DOHH2 (cell line): ENCODE results near the gene SPR.

Experiments used
- H3F3A ChIP-seq: fragments of 200-600 bp; sonication (generic), shearing (Covaris generic); 2 replicates; pipeline ENCODE4 v1.6.0; 2016; ENCODE audit warnings: antibody characterized with exemption, mild to moderate bottlenecking; ENCODE audit not compliant: control insufficient read depth, insufficient read depth
- H3K27ac ChIP-seq: fragments of 200-600 bp; sonication (generic); 2 replicates; pipeline ENCODE4 v1.5.1; 2014; ENCODE audit warnings: low read depth, mild to moderate bottlenecking, low read length, moderate library complexity
- H3K27me3 ChIP-seq: fragments of 200-600 bp; sonication (generic); 2 replicates; pipeline ENCODE4 v1.6.1; 2014; ENCODE audit warnings: mild to moderate bottlenecking, low read length, mixed read lengths; ENCODE audit not compliant: control insufficient read depth
- H3K36me3 ChIP-seq: fragments of 200-600 bp; sonication (generic); 2 replicates; pipeline ENCODE4 v1.6.1; 2014; ENCODE audit warnings: mild to moderate bottlenecking, low read length, moderate library complexity, mixed read lengths; ENCODE audit not compliant: control insufficient read depth
- H3K4me1 ChIP-seq: fragments of 200-600 bp; sonication (generic); 2 replicates; pipeline ENCODE4 v1.6.1; 2014; ENCODE audit warnings: mild to moderate bottlenecking, low read length, mixed read lengths; ENCODE audit not compliant: control insufficient read depth
- H3K4me2 ChIP-seq: fragments of 200-600 bp; sonication (generic); 2 replicates; pipeline ENCODE4 v1.6.0; 2014; ENCODE audit warnings: mild to moderate bottlenecking, low read length, moderate library complexity
- H3K4me3 ChIP-seq: fragments of 200-600 bp; sonication (generic); 2 replicates; pipeline ENCODE4 v1.5.1; 2014; ENCODE audit warnings: mild to moderate bottlenecking, low read length, mixed read lengths
- H3K79me2 ChIP-seq: fragments of 200-600 bp; sonication (generic); 2 replicates; pipeline ENCODE4 v1.6.1; 2014; ENCODE audit warnings: mild to moderate bottlenecking, low read length, mixed read lengths; ENCODE audit not compliant: control insufficient read depth
- H3K9me2 ChIP-seq: fragments of 200-600 bp; sonication (generic); replicated peaks from 2 replicates; pipeline ENCODE4 v1.6.1; 2014; ENCODE audit warnings: mild to moderate bottlenecking, low read length, mixed read lengths; ENCODE audit not compliant: control insufficient read depth
- H3K9me3 ChIP-seq: fragments of 200-600 bp; sonication (generic); 2 replicates; pipeline ENCODE4 v1.6.1; 2014; ENCODE audit warnings: antibody characterized with exemption, low read length, mixed read lengths; ENCODE audit not compliant: control insufficient read depth, insufficient read depth
- H4K20me1 ChIP-seq: fragments of 200-600 bp; sonication (generic); 2 replicates; pipeline ENCODE4 v1.6.0; 2014; ENCODE audit warnings: low read depth, mild to moderate bottlenecking, antibody characterized with exemption, low read length, moderate library complexity; ENCODE audit not compliant: control insufficient read depth, insufficient read depth
- CTCF ChIP-seq: fragments of 200-600 bp; sonication (generic); IDR thresholded peaks from one replicate; pipeline ENCODE4 v1.5.1; 2014; ENCODE audit warnings: antibody characterized with exemption, mild to moderate bottlenecking, low read depth, low read length; ENCODE audit not compliant: poor library complexity, severe bottlenecking
- EZH2phosphoT487 ChIP-seq: fragments of 200-600 bp; sonication (generic); IDR thresholded peaks from 2 replicates; pipeline ENCODE4 v1.6.1; 2017; ENCODE audit warnings: borderline replicate concordance, mild to moderate bottlenecking, antibody characterized with exemption, low read length, moderate library complexity, mixed read lengths

SPR gene

DNA sequence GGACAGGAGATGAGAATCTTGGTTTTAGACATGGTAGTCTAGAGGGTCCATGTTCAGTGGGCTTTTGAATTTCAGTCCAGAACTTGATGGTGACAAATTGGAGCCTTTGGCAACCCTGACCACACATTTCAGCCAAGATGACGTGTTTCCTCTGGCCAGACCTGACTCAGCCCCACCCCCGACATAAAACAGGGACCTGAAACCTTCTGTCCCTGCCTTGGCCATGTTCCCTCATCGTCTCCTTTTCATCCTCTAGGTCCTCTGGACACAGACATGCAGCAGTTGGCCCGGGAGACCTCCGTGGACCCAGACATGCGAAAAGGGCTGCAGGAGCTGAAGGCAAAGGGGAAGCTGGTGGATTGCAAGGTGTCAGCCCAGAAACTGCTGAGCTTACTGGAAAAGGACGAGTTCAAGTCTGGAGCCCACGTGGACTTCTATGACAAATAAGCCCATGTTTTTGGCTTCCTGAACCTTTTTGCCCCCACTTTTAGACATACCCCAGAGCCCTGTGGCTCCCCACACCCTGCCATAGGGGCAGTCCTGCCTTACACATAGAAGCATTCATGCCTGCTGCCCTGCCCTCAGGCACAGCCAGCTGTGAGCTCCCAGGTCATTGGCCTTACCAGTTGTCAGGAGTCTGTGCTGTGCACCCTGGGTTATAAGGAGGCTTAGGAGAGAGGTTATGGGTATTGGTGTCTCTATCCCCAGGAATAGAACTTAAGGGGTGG is 4.0 kb downstream of the SPR start:
- H3K4me1 ChIP-seq: peaks cover 7% of the 10 kb centered on the region; the same call in 1 of the 2 replicates
- no peak overlapping the region for H3K4me2 ChIP-seq
- no peak overlapping the region for H3K27ac ChIP-seq
- peaks cover 41% of the 10 kb centered on the region for H3K27me3 ChIP-seq
- no peaks in the 10 kb centered on the region for H3K9me3 ChIP-seq
- no peak overlapping the region for H3K4me3 ChIP-seq
- no peaks in the 10 kb centered on the region for H4K20me1 ChIP-seq
- TF ChIP-seq CTCF (no peak), EZH2phosphoT487 (no peak)
- no peaks in the 10 kb centered on the region for H3F3A ChIP-seq
- no peaks in the 10 kb centered on the region for H3K79me2 ChIP-seq
- no peaks in the 10 kb centered on the region for H3K36me3 ChIP-seq
- no peaks in the 10 kb centered on the region for H3K9me2 ChIP-seq

DNA sequence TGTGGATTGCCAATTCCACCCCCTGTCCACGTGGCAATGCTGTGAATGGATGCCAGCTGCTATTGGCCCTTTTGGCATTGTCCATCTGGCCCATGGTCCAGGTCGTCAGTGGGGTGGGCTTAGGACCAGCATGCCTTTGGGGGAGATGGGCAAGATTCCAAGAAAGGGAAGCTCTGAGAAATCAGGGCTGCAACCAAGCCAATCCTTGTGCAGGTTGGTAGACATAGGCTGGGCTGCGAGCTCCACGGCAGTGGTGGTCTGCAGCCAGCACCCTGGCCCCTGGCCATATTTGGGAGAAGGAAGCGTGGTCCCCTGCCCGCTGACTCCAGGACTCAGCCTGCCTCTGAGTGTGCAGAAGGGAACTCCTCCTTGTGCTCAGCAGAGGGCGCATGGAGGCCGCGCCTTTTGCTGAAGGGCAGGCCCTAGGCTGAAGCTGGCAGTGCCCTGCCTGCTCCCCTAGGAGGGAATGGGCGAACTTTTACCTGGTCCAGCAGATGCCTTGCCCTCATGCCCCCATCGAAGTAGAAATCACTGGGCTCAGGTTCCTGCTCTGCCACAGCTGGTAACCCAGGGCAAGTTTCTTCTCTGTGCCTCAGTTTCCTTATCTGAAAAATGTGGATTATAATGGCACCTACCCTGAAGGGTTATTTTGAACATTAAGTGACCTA is 5.4 kb downstream of the SPR start:
- Histone ChIP-seq H3K36me3 (no peaks in the 10 kb centered on the region), H3K27me3 (peaks cover 31% of the 10 kb centered on the region), H3K27ac (no peak overlapping the region), H3K4me2 (no peak overlapping the region), H3K4me3 (no peak overlapping the region), H3F3A (no peaks in the 10 kb centered on the region), H3K9me2 (no peaks in the 10 kb centered on the region), H3K79me2 (no peaks in the 10 kb centered on the region), H3K9me3 (no peaks in the 10 kb centered on the region), H4K20me1 (no peaks in the 10 kb centered on the region), H3K4me1 (peaks cover 7% of the 10 kb centered on the region; the same call in 1 of the 2 replicates)
- peak; percentile 76 for TF ChIP-seq CTCF
- no peak for TF ChIP-seq EZH2phosphoT487

GRCh38 chr2:72893594-72894319 is 6.5 kb downstream of the SPR start:
- no peaks in the 10 kb centered on the region for H3K36me3 ChIP-seq
- TF ChIP-seq CTCF: peak; percentile 64
- no peak for TF ChIP-seq EZH2phosphoT487
- H3K27ac ChIP-seq: no peak overlapping the region
- H3K4me1 ChIP-seq: peaks cover 7% of the 10 kb centered on the region; the same call in 1 of the 2 replicates
- no peaks in the 10 kb centered on the region for H3K9me2 ChIP-seq
- H3K27me3 ChIP-seq: peaks cover 29% of the 10 kb centered on the region
- no peak overlapping the region for H3K4me3 ChIP-seq
- no peaks in the 10 kb centered on the region for H4K20me1 ChIP-seq
- H3F3A ChIP-seq: no peaks in the 10 kb centered on the region
- no peaks in the 10 kb centered on the region for H3K79me2 ChIP-seq
- H3K9me3 ChIP-seq: no peaks in the 10 kb centered on the region
- no peak overlapping the region for H3K4me2 ChIP-seq
